HG02852 (cell line): ENCODE measurements around the gene PDGFA.

Experiments used
- ATAC-seq: cut with Tn5 transposase; IDR thresholded peaks from one replicate; pipeline ENCODE4 v1.9.1; 2021; ENCODE audit warnings: mild to moderate bottlenecking, moderate library complexity; ENCODE audit not compliant: unreplicated experiment

The PDGFA gene

DNA sequence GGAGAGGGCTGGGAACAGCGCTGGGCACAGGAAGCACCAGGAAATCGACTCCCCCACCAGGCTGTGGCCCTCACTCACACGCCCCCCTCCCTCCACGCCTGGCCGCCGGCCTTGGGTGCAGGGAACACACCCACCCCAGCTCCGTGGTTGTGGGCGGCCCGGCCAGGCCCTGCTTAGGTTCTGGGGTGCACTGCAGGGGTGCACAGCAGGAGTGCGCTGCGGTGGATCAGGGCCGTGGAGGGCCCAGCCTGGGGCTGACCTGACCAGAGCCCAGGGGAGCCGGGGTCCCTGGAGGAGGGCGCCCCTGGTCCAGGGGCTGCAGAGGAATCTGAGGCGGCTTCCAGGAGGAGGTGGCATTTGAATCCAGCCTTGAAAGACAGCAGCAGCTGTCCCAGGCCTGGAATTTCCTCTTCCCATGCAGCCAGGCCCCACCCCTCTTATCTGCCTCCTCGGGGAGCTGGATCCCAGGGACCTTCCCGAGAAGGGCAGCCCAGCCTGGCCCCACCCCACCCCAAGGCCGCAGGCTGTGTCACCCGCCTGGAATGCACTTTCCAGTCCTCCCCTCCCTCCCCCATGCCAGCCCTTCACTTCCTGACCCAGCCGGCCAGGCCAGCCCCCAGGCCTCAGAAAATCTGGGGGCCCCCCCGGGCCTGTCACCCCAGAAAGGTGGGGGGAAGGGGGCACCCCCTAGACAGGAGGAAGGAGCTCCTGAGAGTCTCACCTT is 18.4 kb upstream of the PDGFA start:
- no peak for ATAC-seq

DNA sequence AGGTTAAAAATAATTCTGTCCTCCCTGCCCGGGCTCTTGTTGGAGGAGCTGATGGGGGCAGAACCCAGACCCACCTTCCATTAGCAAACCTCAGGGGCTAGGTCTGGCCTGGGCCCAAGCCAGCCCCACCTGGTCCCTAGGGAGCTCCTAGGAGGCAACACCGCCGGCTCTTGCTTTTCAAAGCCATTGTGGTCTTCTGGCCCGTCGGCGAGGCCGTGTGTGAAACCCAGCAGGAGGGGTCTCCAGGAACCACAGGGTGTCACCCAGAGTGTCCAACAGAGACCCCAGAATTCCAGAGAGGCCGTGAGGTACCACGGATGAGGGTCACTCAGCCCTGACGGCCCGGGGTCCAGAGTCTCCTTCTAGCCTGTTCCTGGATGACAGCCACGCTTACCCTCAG is 16.6 kb upstream of the PDGFA start:
- no peak for ATAC-seq

GRCh38 chr7:534959-535358 is 15.3 kb upstream of the PDGFA start:
- no peak for ATAC-seq

DNA sequence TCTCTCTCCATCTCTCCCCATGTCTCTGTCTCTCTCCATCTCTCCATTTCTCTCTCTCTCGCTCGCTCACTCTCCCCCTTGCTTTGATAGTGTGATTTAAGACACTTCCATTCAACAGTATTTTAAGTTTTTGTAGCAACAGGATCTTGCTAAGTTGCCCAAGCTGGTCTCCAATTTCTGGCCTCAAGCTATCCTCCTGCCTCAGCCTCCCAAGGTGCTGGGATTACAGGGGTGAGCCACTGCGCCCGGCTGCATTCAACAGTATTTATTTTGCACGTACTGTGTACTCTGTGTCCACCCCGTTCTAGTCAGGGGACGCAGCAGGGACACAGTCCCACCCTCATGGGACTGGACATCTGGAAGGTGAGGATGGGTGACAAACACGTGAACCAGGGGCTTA is 14.4 kb upstream of the PDGFA start:
- no peak for ATAC-seq

DNA sequence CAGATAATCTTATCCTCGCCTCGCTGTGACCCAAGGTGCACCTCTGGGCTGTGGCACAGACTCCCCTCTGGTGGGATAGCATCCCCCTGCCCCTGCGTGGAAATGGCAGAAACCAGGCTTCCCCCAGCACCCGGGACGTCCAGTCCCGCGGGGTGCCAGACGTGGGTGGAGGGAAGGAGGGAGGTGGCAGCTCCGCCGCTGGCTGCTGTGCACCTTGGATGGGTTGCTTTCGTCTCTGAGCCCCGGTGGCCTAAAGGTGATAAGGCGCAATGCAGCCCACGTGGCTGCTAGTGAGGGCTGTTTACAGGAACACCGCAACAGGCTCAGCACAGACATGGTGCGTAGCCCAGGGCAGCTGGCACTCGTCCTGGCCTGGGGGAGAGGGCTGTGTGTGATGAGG is 13.6 kb upstream of the PDGFA start:
- ATAC-seq, result no peak

- ATAC-seq, result no peak
Measured at GRCh38 chr7:532379-533143, 12.9 kb upstream of the PDGFA start.

- no peak for ATAC-seq
Measured at GRCh38 chr7:531777-532176, 12.1 kb upstream of the PDGFA start.

DNA sequence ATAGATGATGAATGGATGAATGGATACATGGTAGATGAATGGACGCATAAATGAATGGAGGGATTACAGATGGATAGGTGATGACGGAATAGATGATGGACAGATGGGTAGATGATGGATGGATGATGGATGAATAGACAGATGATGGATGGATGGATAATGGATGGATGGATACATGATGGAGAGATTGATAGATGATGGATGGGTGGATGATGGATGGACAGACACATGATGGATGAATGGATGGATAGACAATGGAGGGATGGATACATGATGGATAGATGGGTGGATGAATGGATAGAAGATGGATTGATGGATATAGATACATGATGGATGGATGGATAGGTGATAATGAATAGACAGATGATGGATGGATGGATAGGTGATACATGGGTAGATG is 8.8 kb upstream of the PDGFA start:
- no peak for ATAC-seq

- ATAC-seq, result no peak
Measured at GRCh38 chr7:527723-528122, 8.1 kb upstream of the PDGFA start.

DNA sequence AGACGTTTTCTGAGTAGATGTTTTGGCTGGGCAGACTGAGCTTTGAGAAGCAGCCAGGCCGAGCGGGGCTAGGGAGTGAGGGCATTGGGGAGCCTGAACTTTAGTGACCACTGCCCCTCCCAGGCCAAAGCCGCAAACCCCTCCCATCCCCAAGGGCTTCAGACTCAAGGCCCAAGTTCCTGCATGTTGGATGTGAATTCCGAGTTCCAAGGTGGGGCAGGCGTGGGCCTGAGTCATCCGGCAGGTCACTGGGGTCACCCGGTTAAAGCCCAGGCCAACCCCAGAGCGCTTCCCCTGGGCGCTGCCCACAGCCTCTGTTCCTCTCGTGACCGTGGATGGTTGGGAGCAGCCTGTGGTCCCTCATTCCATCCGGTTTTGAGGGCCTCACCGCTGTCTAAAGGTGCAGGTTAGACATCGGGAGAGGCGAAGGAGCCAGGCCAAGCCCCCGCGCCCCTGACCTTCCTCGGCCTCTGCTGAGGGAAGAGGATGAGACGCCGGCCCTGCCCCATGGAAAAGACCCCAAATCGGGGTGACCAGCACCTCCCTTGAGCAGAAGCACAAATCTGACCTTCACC is 6.9 kb upstream of the PDGFA start:
- ATAC-seq, result no peak

DNA sequence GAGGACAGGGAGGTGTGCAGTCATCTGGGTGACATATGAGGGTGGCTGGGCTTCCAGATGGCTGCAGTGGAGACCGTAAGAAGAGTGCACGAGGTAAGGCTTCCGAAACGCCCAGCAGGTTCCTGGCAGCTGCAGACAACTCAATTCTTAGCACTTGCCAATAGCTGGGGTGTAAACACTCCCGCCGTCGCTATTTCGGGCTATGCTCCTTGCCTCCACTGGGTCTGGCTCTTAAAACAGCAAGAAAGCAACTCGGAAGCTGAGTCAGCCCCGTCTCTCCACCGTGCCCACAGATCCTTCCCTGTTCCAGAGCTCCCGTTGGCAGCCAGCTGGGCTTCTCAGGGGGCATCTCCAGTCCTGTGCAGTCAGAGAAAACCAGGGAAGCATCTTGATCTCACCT is 6.1 kb upstream of the PDGFA start:
- no peak for ATAC-seq

DNA sequence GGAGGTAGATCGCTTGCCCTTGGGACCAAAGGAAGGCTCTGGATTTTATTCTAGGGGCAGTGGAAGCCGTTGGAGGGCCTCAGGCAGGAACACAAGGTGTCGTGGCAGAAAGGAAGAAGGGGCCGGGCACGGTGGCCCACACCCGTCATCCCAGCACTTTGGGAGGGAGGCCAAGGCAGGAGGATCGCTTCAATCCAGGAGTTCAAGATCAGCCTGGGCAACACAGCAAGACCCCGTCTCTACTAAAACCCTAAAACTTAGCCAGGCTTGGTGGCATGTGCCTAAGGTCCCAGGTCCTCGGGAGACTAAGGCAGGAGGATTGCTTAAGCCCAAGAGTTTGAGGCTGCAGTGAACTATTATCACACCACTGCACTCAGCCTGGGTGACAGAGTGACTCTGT is 5.2 kb upstream of the PDGFA start:
- no peak for ATAC-seq

GRCh38 chr7:523347-524336 is 4.0 kb upstream of the PDGFA start:
- ATAC-seq, result no peak

GRCh38 chr7:522951-523314 is 3.3 kb upstream of the PDGFA start:
- no peak for ATAC-seq

GRCh38 chr7:522071-522950 is 2.7 kb upstream of the PDGFA start:
- peak; percentile 38 for ATAC-seq

GRCh38 chr7:521221-522070 is 1.8 kb upstream of the PDGFA start:
- no peak for ATAC-seq

- ATAC-seq, result no peak
Measured at GRCh38 chr7:520503-521161, 986 bp upstream of the PDGFA start.

DNA sequence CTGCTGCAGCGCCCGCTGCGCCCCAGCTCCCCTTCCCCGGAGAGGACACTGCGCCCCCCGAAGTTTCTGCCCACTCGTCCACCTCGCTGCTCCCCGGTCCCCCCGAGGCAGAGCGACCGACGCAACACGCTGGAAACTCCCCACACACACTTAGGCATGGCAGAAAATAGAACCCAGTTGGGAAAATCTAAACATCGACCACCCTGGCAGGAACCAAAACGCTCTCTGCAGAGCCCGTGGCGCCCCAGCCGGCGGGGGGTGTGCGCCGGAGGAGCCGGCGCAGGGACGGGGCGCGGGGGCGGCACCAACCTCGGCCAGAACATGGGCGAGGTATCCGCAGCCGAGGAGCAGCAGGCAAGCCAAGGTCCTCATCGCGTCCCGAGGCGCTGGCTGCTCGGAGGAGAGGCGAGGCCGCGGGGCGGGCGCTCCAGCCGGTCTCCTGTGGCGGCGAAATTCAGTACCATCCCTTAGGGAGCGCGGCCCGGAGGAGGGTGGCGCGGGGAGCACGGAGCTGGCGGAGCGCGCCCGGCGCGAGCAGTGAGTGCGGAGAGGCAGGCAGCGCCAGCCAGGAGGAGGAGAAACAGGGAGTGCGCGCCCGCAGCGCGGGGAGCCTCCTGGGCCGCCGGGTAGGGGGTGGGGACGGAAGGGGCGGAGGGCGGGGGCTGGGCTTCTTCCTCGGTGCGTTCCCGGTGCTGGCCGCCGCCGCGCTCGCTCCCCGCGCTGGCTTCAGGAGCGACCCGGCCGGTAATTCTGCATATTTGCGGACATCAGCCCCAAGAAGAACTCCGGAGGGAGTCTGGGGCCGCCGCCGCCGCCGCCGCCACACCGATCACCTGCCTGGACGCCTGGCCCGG is 789 bp downstream of the PDGFA start:
- no peak for ATAC-seq
